Chondrocyte (in vitro differentiated cells): ENCODE data around the gene MRPL38. TPM values are rescaled to one million over a fixed set of nuclear protein-coding genes. Genes with fewer than 3 reads are reported as not detected.
"Not testable (repeated sequence)": the region's sequence is repeated elsewhere in the genome, so short reads cannot be mapped to it uniquely, and the experiment has no call there.

ENCODE experiments used
- DNase-seq: peaks from one replicate; pipeline ENCODE4 v3.0.0; 2021; ENCODE audit warnings: mixed read lengths, low spot score
- H3K27ac Mint-ChIP-seq: one replicate; pipeline ENCODE4 v1.8.0; 2021; ENCODE audit warnings: mild to moderate bottlenecking, moderate library complexity, mixed read lengths; ENCODE audit not compliant: unreplicated experiment
- H3K27me3 Mint-ChIP-seq: 2 replicates; pipeline ENCODE4 v1.8.0; 2021; ENCODE audit warnings: low read depth, mixed read lengths
- H3K36me3 Mint-ChIP-seq: 2 replicates; pipeline ENCODE4 v1.8.0; 2021; ENCODE audit warnings: low read depth, mixed read lengths
- H3K4me1 Mint-ChIP-seq: 2 replicates; pipeline ENCODE4 v1.8.0; 2021; ENCODE audit warnings: low read depth, mild to moderate bottlenecking, mixed read lengths
- H3K4me3 Mint-ChIP-seq: one replicate; pipeline ENCODE4 v1.8.0; 2021; ENCODE audit warnings: mild to moderate bottlenecking, moderate library complexity, mixed read lengths; ENCODE audit not compliant: unreplicated experiment
- H3K9me3 Mint-ChIP-seq: 2 replicates; pipeline ENCODE4 v1.8.0; 2021; ENCODE audit warnings: low read depth, mixed read lengths
- total RNA-seq: library from RNA; stranded (reverse); gene quantifications from 3 replicates; pipeline ENCODE4 v1.2.1, GENCODE V29; 2021
- TF ChIP-seq, protein P1 (sequence below): fragments of 200-600 bp; sonication (generic); IDR thresholded peaks from 2 replicates; pipeline ENCODE4 v1.5.0; 2021; ENCODE audit warnings: antibody characterized with exemption, mild to moderate bottlenecking, moderate library complexity

MRPL38 gene
- total RNA-seq, 1 donor from 2014 or later = 47.4 TPM

DNA sequence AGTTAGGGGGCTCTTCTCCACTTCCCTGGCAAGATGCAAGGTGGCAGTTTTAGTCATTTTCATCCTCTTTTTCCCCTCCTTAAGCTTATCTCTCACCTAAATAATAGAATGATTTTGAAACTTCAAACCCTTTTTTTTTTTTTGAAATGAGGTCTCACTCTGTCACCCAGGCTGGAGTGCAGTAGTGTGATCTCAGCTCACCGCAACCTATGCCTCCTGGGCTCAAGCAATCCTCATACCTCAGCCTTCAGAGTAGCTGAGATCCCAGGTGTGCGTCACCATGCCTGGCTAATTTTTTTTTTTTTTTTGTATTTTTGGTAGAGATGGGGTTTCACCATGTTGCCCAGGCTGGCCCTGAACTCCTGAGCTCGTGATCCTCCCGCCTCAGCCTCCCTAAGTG lies 39.8 kb downstream of the MRPL38 start:
- Mint-ChIP-seq H3K4me1 (peaks cover 29% of the 10 kb centered on the region), H3K27ac (peak overlapping the region; percentile 78)
- not testable (repeated sequence) for H3K4me3 Mint-ChIP-seq, H3K27me3 Mint-ChIP-seq, H3K9me3 Mint-ChIP-seq, DNase-seq, H3K36me3 Mint-ChIP-seq

DNA sequence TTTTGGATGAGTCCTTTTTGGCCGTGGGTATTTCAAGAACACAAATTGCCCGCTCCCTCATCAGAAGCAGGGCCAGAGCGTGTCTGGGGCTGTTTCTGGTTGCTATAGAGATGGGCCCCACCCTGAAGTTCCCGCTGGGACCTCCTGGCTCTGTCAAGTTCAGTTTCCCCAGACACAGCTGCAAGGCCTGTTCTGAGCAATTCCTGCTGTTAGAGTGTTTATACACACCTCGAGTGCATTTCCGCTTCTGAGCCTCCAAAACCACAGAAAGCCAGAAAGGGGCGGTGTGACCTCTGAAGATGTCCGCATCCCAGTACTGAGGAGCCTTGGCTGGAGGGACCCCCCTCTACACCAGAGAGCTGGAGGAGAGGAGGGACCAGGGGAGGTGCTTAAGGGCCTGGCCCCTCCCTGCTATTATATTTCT lies 40.2 kb downstream of the MRPL38 start:
- TF ChIP-seq, protein P1, sequence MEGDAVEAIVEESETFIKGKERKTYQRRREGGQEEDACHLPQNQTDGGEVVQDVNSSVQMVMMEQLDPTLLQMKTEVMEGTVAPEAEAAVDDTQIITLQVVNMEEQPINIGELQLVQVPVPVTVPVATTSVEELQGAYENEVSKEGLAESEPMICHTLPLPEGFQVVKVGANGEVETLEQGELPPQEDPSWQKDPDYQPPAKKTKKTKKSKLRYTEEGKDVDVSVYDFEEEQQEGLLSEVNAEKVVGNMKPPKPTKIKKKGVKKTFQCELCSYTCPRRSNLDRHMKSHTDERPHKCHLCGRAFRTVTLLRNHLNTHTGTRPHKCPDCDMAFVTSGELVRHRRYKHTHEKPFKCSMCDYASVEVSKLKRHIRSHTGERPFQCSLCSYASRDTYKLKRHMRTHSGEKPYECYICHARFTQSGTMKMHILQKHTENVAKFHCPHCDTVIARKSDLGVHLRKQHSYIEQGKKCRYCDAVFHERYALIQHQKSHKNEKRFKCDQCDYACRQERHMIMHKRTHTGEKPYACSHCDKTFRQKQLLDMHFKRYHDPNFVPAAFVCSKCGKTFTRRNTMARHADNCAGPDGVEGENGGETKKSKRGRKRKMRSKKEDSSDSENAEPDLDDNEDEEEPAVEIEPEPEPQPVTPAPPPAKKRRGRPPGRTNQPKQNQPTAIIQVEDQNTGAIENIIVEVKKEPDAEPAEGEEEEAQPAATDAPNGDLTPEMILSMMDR = no peak
- Mint-ChIP-seq H3K27me3 (no peaks in the 10 kb centered on the region), H3K4me1 (peaks cover 25% of the 10 kb centered on the region), H3K27ac (peak overlapping the region; percentile 78), H3K36me3 (no peaks in the 10 kb centered on the region), H3K9me3 (no peaks in the 10 kb centered on the region), H3K4me3 (peak overlapping the region; percentile 6)
- DNase-seq = no peak

DNA sequence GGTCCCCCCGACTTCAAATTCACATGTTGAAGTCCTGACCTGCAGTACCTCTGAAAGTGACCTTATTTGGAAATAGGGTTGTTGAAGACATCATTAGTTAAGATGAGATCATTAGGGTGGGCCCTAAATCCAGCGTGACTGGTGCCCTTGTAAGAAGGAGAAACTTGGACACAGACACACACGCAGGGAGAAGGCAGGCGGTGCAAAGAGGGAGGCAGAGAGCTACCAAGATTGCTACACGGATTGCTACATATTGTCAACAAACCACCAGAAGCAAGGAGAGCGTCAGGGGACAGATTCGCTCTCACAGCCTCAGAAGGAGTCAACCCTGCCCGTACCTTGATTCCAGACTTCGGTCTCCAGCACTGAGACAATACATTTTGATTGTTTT lies 42.8 kb downstream of the MRPL38 start:
- DNase-seq = no peak
- Mint-ChIP-seq H3K4me3 (no peak overlapping the region), H3K4me1 (peaks cover 23% of the 10 kb centered on the region), H3K36me3 (no peaks in the 10 kb centered on the region), H3K27ac (no peak overlapping the region), H3K27me3 (no peaks in the 10 kb centered on the region), H3K9me3 (no peaks in the 10 kb centered on the region)
- TF ChIP-seq, protein P1 = no peak

DNA sequence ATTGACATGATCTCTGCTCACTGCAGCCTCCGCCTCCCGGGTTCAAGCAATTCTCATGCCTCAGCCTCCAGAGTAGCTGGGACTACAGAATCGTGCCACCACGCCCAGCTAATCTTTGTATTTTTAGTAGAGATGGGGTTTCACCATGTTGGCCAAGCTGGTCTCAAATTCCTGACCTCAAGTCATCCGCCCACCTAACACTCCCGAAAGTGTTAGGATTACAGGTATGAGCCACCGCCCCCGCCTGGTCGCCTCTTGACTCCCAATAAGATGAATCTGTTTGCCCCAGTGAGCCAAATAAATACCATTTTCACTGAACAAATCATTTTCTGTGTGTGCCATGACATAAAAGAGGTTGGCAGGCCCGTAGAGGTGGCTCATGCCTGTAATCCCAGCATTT lies 45.3 kb downstream of the MRPL38 start:
- H3K27ac Mint-ChIP-seq, H3K27me3 Mint-ChIP-seq, H3K4me3 Mint-ChIP-seq, H3K9me3 Mint-ChIP-seq, H3K36me3 Mint-ChIP-seq, DNase-seq: not testable (repeated sequence)
- peaks cover 20% of the 10 kb centered on the region for H3K4me1 Mint-ChIP-seq

DNA sequence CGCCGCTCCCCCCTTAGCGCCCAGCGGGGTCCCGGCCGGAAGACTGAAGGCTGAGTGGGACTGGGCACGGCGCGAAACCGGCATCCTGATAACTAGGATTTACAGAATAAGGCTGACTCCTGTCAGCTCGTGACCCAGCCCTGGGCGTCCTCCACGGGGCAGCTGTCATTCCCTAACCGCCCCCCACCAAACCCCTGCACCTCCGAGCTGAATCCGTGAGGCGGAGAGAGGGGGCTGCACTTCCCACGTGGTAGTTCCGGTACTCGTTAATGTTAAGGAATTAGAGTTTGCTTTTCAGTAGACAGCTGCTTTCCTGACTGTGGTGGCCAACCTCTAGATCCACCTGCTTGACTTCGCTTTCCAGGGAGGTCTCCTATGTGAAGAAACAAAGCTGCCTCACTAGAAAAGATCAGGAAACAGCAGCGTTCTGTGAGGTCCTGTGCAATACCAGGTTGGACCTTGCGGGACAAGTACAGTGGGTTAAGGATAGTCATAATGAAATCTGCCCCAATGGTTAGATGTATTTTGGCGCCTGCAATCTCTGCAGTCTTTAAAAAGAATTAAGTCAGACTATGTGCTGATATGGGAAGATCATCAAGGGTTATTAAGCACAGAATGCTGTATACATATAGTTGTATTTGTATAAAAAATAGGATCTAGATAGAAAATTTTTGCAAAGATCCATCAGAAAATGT lies 48.5 kb downstream of the MRPL38 start:
- Mint-ChIP-seq H3K27ac (peak overlapping the region; percentile 77), H3K4me3 (no peak overlapping the region), H3K4me1 (peaks cover 31% of the 10 kb centered on the region), H3K36me3 (peaks cover 3% of the 10 kb centered on the region), H3K9me3 (no peaks in the 10 kb centered on the region), H3K27me3 (no peaks in the 10 kb centered on the region)
- no peak for DNase-seq
- TF ChIP-seq, protein P1 = no peak

DNA sequence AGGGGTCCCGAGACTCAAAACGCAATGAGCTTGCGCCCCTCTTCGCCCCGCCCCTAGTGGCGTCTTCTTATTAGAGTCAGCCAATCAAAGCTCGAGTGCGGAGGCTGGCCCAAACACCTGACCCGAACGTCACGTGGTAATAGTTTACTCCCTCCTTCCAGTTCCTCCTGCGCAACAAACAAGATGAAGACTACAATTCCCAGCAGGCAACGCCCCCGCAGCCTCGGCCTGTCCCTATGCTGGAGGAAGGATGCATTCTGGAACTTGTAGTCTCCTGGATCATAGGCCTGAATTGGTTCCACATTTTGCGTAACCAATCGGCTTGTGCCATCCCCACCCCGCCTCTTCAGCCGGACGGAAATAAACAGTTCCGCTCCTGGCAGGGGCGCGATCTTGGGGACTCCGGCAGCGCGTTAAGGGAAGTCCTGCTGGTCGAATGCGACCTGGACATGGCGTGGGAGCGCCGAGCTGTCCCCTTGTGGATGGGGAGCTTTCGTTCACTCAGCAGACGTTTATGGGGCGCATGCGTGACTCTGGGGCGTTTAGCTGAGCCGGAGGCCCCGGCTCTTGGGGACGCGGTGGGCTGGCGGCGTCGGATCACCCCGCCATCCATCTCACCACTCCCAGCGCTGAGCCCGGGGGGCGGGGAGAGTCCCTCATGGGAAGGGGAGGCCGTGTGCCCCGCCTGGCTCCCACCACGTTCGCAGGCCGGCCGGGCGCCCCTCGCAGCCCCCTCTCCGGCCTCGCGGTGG lies 49.2 kb downstream of the MRPL38 start, which contains the start of gene WBP2:
Gene WBP2 (minus strand): TSS at position 26 of the 752 bp plus-strand sequence. CDS start 38 bp downstream, outside the sequence.
- TF ChIP-seq, protein P1 = peak; percentile 81
- Mint-ChIP-seq H3K27me3 (no peaks in the 10 kb centered on the region), H3K4me3 (no peak within 1 kb of the TSS), H3K4me1 (peaks cover 31% of the 10 kb centered on the region), H3K27ac (peak within 1 kb of the TSS; percentile 77), H3K9me3 (no peaks in the 10 kb centered on the region), H3K36me3 (peaks cover 6% of the 10 kb centered on the region)
- DNase-seq = peak; percentile 99
